HG02610 (cell line): Measurements from ENCODE around the gene TARS3.
A peak's percentile ranks its signal among the peaks of the same experiment; 100 is the strongest.

ENCODE experiments used
- ATAC-seq: cut with Tn5 transposase; IDR thresholded peaks from one replicate; pipeline ENCODE4 v1.9.1; 2021; ENCODE audit warnings: mild to moderate bottlenecking, moderate library complexity; ENCODE audit not compliant: unreplicated experiment

The TARS3 gene

DNA sequence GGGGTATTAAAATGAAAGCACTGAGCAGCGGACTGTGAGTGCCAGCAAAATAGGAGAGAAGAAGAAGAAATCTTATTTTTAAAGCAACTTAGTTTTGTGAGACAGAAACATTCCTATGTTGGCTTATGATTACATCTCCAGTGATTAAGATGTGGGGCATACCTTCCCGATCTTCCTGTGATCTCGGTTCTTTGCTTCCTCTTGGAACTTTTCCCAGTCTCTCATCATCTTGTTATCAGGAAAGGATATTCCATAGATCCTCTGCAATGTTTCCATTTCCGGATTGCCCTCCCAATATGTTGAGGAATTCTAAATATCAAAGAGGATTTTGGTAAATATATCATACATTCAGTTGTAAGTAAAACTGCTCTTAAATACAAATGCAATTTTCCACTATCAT, 22.2 kb downstream of the TARS3 start:
- ATAC-seq, result no peak

DNA sequence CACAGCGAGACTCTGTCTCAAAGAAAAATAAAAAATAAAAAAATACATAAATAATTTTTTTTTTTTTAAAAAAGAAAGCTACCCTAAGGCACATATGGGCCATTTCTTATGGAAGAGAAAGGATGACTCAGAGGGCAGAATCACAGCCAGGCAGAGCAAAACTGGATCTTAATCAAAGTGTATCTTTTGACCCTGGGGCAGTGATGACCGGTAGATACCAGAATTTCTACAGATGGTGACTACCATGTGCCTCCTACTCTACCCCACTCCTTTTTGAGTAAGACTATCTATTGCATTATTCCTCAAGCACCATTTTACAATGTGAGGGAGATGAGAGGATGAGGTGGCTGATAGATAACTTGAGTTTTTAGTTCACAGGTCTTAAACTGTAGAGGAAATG, 26.0 kb downstream of the TARS3 start:
- ATAC-seq, result no peak

DNA sequence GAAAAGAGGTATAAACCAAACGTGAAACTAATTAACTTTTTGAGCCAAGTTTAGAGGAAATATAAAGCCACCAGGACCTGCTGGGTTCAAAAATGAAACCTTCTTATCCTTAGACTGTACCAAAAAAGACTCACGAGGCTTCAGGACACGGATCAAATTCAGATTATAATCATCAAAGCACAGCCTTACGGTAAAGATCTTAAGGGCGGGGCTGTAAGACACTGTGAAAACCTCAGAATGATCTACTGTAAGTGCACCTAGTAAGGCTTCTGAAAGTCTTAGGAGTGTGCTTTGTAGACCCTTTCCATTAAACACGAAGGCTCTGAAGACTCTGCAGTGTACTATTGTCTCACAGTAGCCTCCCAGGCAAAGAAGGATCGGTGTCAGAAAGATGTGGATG, 26.8 kb downstream of the TARS3 start:
- no peak for ATAC-seq

DNA sequence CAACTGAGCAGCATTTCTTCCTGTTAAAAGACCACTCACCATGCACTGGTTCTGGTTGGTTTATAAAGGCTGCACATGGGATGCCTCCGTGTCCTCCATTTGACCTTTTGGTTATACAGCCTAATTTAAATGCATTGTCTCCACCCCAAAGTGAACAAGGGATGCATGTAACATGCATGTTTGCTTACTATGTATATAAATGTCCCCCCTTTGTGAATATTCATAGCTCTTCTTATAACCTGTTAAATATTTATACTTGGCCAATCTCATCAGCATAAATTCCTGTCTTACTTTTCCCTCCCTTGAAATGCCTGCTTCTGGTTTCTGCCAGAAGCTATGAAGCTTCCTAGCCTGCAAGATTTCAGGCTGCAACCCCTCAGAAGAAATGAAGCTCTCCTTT, 27.4 kb downstream of the TARS3 start:
- ATAC-seq, result no peak

DNA sequence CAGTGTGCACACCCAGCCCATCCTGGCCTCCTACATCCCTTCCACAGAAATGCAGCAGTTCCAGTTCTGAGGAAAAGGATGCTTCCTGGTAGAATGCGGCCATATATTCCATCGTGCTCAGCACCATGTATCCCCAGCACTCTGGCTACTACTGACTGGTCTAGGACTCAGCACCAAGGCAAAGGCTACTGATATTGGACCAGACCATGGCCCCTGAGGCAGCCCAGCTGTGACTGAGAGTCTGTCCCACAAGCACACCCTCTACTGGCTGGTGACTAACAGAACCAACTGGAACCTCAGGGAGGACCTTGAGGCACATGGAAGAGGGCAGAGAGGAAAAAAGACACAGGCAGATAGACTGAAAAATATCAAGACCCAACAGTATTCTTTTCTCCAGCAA, 30.0 kb downstream of the TARS3 start:
- ATAC-seq, result no peak

DNA sequence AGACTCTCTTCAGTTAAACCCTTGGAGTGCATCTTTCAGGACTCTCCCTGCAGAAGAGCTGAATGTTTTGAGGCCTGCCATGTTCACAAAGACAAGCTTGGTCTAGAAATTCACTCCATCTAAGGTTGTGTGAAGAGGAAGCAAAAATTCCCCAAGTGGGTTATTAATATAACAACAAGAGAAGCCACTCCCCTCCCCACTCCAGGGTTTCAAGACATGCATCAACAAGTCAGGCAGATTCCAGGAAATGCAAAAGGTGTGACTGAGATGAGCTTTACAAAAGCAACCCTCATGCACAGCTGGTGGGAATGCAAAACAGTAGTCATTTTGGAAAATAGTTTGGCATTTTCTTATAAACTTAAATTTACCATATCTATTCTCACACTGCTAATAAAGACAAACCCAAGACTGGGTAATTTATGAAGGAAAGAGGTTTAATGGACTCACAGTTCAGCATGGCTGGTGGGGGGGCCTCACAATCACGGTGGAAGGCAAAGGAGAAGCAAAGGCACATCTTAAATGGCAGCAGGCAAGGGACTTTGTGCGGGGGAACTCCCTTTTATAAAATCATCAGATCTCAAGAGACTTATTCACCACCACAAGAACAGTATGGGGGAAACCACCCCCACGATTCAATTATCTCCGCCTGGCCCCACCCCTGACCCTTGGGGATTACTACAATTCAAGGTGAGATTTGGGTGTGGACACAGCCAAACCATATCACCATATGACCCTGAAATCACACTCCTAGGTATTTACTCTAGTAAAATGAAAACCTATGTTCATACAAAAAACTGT, 31.3 kb downstream of the TARS3 start:
- no peak for ATAC-seq

DNA sequence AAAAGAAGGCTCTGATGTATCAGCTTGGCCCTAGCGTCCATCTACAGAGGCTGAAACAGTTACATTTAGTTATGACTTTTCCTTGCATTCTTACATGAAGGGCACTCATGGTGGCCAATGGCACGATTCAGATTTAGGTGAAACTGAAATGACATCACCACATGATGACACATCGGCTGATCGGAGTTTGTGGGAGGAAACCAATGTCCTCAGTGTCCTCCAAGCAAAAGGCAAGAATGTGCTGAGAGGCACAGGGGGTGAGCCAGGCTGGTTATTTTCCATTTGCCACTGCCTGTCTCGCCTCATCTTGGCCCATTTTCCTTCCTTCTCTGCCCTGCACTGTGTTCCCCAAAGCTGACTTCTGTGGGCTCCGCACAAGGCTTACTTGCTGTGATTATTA, 34.4 kb downstream of the TARS3 start:
- ATAC-seq, result no peak

DNA sequence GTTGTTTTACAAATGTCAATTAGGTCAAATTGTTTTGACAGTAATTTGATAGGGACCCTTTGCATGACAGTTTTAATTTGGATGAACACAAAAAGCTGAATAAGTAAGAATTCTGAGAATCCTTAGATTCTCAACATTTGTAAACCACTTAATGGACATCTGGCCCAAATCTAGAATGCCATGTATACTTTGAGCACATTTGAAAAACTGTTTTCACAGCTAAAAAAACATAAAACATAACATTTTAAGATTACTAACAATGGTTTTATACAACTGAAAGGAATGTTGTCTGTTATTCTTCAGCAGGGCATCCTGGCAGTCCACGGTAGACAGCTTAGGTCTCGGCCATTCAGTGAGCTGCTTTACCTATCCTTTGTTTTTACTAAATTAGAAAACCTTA, 37.6 kb downstream of the TARS3 start:
- no peak for ATAC-seq

DNA sequence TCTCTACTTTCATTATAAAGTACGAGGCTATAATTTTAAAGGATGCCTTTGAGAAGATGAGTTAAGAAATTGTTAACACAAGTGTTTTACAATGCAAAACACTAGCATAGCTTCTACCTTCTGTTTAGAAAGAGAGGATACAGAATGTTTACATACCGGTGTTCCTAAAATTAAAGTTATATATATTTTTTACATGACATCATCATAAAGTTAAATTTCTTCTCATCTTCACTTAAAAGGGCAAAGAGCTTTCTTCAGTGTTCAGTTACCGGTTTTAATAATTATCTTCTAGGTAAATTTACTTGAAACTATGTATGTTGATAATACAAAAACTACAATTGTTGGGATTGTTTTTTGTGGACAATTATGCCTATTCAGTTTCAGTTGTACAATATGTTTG, 39.4 kb downstream of the TARS3 start:
- no peak for ATAC-seq

DNA sequence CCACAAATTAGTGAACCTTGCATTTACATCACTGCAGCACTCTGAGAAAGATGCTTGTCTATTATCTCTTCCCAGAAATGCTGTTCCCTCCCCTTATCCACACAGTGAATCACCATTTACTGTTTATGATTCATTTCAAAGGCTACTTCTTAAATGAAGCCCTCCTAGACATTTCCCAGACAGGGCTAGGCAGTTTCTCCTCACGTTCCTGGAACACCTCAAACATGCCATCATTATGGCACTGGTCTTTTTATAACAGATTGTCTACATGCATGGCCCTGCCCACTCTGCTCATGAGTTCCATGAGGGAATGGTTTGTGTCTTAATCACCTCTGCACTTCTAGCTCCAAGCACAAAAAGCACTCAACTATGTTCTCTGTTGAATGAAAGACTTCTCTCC, 39.9 kb downstream of the TARS3 start:
- no peak for ATAC-seq

DNA sequence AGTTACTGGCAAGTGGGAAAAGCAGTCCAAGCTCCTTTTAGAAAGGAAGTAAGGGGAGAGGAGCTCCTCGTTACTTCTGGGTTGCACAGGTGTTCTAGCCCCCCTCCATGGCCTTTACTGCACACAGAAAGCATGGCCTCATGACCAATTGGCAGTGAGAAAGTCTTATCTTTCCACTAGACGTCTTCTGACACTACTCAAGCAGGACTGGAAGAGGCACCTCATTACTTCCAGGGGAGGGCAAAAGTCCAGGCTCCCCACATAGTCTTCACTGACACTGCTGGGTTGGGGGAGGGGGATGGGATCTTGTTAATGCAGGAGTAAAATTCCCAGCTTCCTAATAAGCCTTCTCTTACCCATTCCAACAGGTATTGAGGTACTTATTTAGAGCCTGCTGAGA, 44.5 kb downstream of the TARS3 start:
- no peak for ATAC-seq

DNA sequence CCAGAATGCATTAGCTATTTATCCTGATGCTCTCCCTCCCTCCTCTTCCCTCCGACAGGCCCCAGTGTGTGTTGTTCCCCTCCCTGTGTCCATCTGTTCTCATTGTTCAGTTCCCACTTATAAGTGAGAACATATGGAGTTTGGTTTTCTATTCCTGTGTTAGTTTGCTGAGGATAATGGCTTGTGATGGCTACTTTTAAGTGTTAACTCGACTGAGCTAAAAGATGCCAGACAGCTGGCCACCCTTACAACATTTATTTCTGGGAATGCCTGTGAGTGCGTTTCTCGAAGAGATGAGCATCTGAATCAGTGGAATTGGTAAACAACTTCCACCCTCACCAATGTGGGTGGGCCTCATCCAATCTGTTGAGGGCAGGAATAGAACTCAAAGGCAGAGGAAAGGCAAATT, 47.3 kb downstream of the TARS3 start:
- no peak for ATAC-seq

DNA sequence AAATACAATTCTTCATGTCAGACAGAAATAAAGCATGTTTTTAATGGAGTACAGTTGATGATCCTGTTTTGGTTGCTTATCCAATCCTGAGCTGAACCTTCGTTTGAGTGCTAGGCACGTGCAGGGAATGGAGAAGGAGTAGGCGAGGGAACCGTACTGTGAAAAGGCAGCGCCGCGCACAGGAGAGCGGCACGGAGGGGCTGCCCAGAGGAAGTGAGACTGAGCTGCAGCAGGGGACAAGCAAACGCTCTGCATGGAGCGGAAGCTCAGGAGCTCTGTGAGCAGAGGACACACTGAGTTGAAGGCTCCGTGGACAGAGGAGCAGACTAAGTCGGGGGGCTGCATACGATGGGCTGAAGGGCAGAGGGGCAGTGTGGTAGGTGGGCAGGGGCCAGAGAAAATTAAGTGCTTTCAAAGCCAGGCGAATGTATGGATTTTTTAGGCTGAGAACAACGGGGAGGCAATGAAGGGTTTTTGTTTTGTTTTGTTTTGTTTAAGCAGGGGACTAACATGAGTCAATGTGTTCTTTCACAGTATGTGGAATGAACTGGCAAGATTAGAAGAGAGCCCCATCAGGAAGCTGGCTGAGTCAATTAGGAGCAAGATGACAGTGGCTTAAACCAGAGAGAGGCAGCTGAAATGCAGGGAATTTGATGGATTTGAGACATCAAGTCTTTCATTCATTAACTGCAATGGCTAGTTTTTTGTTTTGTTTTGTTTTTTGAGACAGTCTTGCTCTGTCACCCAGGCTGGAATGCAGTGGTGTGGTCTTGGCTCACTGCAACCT, 48.3 kb downstream of the TARS3 start:
- peak; percentile 41 for ATAC-seq

DNA sequence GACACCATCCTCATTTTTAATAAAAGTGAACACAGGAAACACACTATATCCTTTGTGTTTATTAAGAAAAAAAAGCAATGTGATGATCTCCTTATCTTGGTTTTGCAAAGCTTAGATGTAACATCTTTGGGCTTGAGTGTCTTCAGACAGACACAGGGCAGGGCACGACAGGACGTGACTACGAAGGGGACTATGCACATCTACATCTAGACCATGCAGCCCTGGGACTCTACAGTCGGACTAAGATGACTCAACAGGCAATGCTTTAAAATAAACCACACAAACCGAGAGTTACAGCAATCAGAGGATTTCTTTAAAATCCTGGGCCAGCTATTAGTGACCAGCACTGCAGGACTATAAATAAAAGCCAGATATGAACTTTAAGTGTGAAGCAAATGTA, 49.3 kb downstream of the TARS3 start:
- ATAC-seq, result no peak

DNA sequence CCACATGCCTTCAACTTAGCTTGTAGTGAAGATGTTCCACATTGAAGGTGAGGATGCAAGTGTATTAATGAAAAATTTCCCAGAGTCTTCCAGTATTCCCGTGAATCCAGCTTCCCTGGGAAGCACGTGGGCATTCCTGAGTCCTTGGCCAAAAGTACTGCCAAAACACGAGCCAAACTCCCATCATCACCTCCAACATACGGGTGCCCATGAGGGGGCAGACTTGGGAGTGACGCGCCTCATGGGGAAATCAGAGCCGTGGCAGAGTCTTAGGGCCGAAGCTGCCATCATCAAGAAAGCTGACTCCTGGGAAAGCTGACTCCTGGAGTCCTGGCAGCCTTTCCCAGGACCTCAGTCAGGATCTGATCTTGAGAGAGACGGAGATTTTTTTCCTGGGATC, 52.0 kb downstream of the TARS3 start:
- no peak for ATAC-seq

DNA sequence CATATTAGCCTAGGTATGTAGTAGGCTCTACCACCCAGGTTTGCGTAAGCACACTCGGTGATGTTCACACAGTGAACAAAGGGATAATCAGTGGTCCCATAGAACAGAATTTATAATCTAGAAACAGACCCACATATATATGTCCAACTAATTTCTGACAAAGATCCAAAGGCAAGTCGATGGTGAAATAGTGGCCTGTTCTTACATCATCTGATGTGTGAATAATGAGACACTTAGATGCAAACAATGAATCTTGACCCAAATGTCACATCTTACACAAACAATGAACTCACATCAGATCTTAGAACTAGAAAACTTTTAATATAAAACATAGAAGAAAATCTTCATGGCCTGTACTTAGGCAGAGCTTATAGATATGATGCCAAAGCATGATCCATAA, 54.5 kb downstream of the TARS3 start:
- ATAC-seq, result no peak

DNA sequence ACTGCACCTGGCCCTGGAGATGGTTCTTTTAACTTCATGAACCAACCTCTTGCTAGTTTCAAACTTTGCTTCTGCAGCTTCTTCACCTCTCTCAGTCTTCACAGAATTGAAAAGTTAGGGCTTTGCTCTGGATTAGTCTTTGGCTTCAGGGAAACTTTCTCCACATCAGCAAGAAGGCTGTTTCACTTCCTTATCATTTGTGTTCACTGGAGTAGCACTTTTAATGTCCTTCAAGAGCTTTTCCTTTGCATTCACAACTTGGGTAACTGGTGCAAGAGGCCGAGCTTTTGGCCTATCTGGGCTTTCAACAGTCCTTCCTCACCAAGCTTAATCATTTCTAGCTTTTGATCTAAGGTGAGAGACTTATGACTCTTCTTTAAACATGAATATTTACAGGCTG, 56.4 kb downstream of the TARS3 start:
- no peak for ATAC-seq

DNA sequence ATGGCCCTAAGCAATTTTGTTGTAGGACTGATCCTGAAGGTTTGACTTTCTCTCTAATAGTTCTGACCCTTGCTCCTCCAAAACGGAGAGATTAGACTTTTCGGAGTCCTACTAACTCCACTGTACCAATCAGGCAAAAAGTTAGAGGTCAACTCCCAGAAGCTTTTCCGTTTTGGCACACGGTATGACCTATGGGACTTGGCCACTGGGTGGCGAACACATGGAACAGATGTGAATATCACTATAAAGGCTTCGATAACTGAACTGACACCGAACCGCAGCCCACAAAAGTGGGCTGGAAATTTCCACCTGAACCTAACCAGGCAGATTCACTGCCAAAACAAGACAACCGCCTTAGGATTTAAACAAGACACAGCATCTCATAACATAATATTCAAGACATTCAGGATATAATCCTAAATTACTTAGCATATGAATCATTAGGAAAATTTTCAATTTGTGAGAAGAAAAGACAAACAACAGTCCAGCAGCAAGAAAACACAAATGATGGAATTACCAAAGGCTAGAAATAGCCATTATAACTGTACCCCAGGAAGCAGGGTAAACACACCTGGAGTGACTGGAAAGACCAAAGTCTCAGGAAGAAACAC, 59.9 kb downstream of the TARS3 start:
- ATAC-seq, result no peak

DNA sequence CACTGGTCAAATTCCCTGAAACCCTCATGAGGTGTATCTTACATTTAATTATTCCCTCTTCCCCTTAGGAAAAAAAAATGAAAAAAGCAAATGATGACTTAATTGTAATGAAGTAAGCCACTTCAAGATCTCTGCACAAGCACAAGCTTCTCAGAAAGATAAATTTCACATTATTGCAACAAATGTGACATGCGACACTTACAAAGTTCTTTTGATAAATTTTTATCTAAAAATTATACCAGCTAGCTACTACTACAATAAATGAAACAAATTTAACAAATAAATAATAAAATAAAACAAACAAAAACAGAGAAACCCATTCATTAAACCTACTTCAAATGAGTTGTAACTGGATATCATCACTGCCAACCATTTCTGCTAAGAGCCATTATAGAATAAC, 62.1 kb downstream of the TARS3 start:
- ATAC-seq, result no peak

DNA sequence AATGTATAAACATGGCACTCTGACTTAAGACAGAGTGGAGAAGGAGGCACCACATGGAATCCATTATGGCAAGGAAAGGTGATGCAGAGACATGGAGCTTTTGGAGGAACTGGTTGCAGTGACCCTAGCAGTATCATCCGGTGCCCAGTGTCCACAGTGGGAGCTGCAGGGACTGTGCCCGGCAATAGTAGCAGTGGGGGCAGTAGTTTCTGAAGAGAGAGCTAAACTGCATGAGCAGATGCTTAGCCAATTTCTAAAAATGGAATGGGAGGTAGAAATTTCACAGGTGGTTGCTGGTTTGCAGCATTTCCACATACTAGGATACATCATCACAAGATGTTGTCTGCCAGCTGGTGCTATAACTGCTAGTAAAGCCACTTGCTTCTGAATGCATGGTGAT, 64.3 kb downstream of the TARS3 start:
- ATAC-seq, result no peak

DNA sequence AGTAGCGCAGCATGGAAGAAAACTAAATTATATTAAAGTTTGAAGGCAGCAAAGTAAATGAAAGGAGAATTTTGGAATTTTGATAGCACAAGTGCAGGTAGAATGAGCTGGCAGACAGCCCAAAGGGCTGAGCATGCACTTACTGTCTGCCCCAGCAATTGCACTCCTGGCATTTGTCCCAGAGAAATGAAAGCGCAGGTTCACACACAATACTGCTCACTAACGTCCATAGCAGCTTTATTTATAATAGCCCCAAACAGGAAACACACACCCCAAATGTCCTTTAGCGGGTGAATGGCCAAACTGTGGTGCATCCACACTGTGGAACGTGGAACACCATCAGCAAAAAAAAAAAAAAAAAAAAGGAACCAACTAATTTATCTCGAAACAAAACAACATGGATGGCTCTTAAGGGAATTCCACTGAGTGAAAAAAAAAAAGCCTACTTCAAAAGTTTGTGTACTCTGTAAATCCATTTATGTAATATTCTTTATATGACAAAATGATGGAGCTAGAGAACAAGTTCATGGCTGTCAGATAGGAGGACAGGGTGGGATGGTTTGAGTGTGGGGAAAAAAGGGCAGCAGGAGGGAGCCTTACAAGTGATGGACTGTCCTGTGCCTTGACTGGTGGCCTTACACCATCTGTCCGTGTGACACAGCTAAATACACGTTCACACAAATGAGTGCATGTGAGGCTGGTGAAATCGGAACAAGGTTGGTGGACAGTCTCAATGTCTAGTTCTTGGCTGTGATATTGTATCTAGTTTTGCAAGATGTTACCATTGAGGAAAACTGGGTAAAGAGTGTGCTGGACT, 66.1 kb downstream of the TARS3 start:
- no peak for ATAC-seq
